B cell (primary cell): Measurements from ENCODE around the gene SLC35A3. TPM values are rescaled to one million over a fixed set of nuclear protein-coding genes. Genes with fewer than 3 reads are reported as not detected.

Experiments
- ATAC-seq: fragments of 200-7000 bp; cut with Tn5 transposase; one replicate; pipeline ENCODE4 v1.10.0; 2021; ENCODE audit warnings: low read depth, mild to moderate bottlenecking, moderate number of reproducible peaks, moderate library complexity
- CTCF ChIA-PET: fragments of 350-600 bp; sonication (Branson Sonifier 250); formaldehyde crosslinking; loops from one replicate; lab custom pipeline; 2021; ENCODE audit warnings: antibody characterized with exemption, inconsistent platforms; lab: Charles Lee
- POLR2A ChIA-PET: fragments of 350-600 bp; sonication (Branson Sonifier 250); formaldehyde crosslinking; loops from one replicate; lab custom pipeline; 2021; ENCODE audit warnings: antibody characterized with exemption; lab: Charles Lee
- DNase-seq: peaks from one replicate; pipeline ENCODE4 v3.0.0; 2013
- H2AFZ ChIP-seq: 2 replicates; pipeline ENCODE4 v1.6.1; 2012; ENCODE audit warnings: mild to moderate bottlenecking, low read depth, low read length; ENCODE audit not compliant: insufficient read depth, poor library complexity, severe bottlenecking
- H3K27ac ChIP-seq, 2 donors: 1 replicate in 1 of 2; 2 replicates in 1 of 2; pipeline ENCODE4 v1.5.1; 2012 to 2013; ENCODE audit warnings: low read length in 2 of 2, mild to moderate bottlenecking in 2 of 2, moderate library complexity in 1 of 2
- H3K27me3 ChIP-seq, 4 experiments: fragments of 200-600 bp in 1 of 4; sonication (generic) in 1 of 4; replicated peaks in 1 of 4; 1 replicate in 2 of 4; 2 replicates in 2 of 4; pipeline versions ENCODE4 v1.6.1 to v1.7.0; 2013 to 2016; ENCODE audit warnings: low read length in 3 of 4, mild to moderate bottlenecking in 2 of 4, mixed read lengths in 1 of 4, moderate library complexity in 1 of 4; ENCODE audit not compliant: insufficient read depth in 4 of 4, control insufficient read depth in 3 of 4; ENCODE audit errors: control extremely low read depth in 1 of 4
- H3K36me3 ChIP-seq, 2 experiments: replicated peaks in 1 of 2; 1 replicate in 1 of 2; 2 replicates in 1 of 2; pipeline versions ENCODE4 v1.6.1 to v1.7.1; 2013; ENCODE audit warnings: low read length in 1 of 2; ENCODE audit not compliant: insufficient read depth in 2 of 2, control insufficient read depth in 1 of 2; ENCODE audit errors: control extremely low read depth in 1 of 2, extremely low read depth in 1 of 2
- H3K4me1 ChIP-seq, 2 donors: fragments of 200-600 bp in 1 of 2; sonication (generic) in 1 of 2; 1 replicate in 1 of 2; 2 replicates in 1 of 2; pipeline versions ENCODE4 v1.5.1 to v1.6.1; 2013 to 2017; ENCODE audit warnings: low read length in 2 of 2; ENCODE audit not compliant: control insufficient read depth in 2 of 2, insufficient read depth in 2 of 2
- H3K4me2 ChIP-seq: replicated peaks from 2 replicates; pipeline ENCODE3; 2012; ENCODE audit warnings: mild to moderate bottlenecking, low read depth, low read length; ENCODE audit not compliant: poor library complexity, severe bottlenecking
- H3K4me3 ChIP-seq, 5 experiments: fragments of 200-600 bp in 1 of 5; sonication (generic) in 1 of 5; 1 replicate in 3 of 5; 2 replicates in 2 of 5; pipeline versions ENCODE4 v1.5.1 to v1.7.0; 2011 to 2016; ENCODE audit warnings: low read length in 4 of 5, mild to moderate bottlenecking in 4 of 5, low read depth in 2 of 5, control low read depth in 1 of 5, moderate library complexity in 1 of 5; ENCODE audit not compliant: insufficient read depth in 1 of 5; ENCODE audit errors: control extremely low read depth in 1 of 5, extremely low read depth in 1 of 5
- H3K79me2 ChIP-seq: fragments of 200-600 bp; sonication (generic); one replicate; pipeline ENCODE4 v1.6.0; 2016; ENCODE audit warnings: low read length; ENCODE audit not compliant: control insufficient read depth, insufficient read depth
- H3K9ac ChIP-seq: fragments of 200-600 bp; sonication (generic); 2 replicates; pipeline ENCODE4 v1.6.1; 2017; ENCODE audit warnings: mild to moderate bottlenecking, low read length, moderate library complexity
- H3K9me3 ChIP-seq, 3 donors: one replicate each; pipeline versions ENCODE4 v1.6.1 to v1.7.1; 2013; ENCODE audit warnings: low read length in 2 of 3; ENCODE audit not compliant: control insufficient read depth in 2 of 3, insufficient read depth in 1 of 3; ENCODE audit errors: control extremely low read depth in 1 of 3
- H4K20me1 ChIP-seq: 2 replicates; pipeline ENCODE4 v1.6.0; 2012; ENCODE audit warnings: mild to moderate bottlenecking, low read length; ENCODE audit not compliant: insufficient read depth, control insufficient read depth, poor library complexity, severe bottlenecking
- H3K27ac Mint-ChIP-seq: one replicate; pipeline ENCODE4 v1.8.0; 2021; ENCODE audit warnings: mixed read lengths
- H3K27me3 Mint-ChIP-seq: one replicate; pipeline ENCODE4 v1.8.0; 2021; ENCODE audit warnings: mixed read lengths
- H3K4me1 Mint-ChIP-seq: one replicate; pipeline ENCODE4 v1.8.0; 2021; ENCODE audit warnings: mixed read lengths
- H3K4me3 Mint-ChIP-seq: one replicate; pipeline ENCODE4 v1.8.0; 2021; ENCODE audit warnings: mixed read lengths
- H3K9me3 Mint-ChIP-seq: one replicate; pipeline ENCODE4 v1.8.0; 2022; ENCODE audit warnings: mixed read lengths; ENCODE audit not compliant: insufficient read depth
- CTCF ChIP-seq: fragments of 200-600 bp; IDR thresholded peaks from one replicate; pipeline ENCODE4 v1.8.0; 2022; ENCODE audit warnings: antibody characterized with exemption, mild to moderate bottlenecking
- EZH2 ChIP-seq: IDR thresholded peaks from 2 replicates; pipeline ENCODE4 v1.6.1; 2012; ENCODE audit warnings: borderline replicate concordance, low read depth, mild to moderate bottlenecking, moderate library complexity, low read length; ENCODE audit not compliant: insufficient read depth, poor library complexity, severe bottlenecking
- WGBS: methylation state at CpG from one replicate; pipeline ENCODE4 v1.1.5; 2013; ENCODE audit warnings: missing lambda C conversion rate; ENCODE audit not compliant: insufficient coverage; 5-methylcytosine and 5-hydroxymethylcytosine counted together
- intact Hi-C: fragments of 100-400 bp; cut with micrococcal nuclease; formaldehyde crosslinking; loops from one replicate; pipeline ENCODE4 v1.10.0; 2022
- polyA plus RNA-seq: library from polyadenylated mRNA; depleted of rRNA; stranded (reverse); fragments of >200 nt; gene quantifications from 2 replicates; pipeline ENCODE4 v1.2.3, GENCODE V29; 2012
- total RNA-seq, 2 donors: library from RNA; stranded (reverse); fragments of 120-200 nt in 1 of 2; gene quantifications; 1 replicate in 1 of 2; 2 replicates in 1 of 2; pipeline versions ENCODE4 v1.2.3 to v1.2.4, GENCODE V29; 2013 to 2022

The SLC35A3 gene
- total and polyA plus RNA-seq, 2 donors (not counting 1 experiment from before 2014, with no cell fraction given) = 10.7 to 30.2 TPM

GRCh38 chr1:100010804-100011203 lies 41.0 kb downstream of the SLC35A3 start:
- no peak for ATAC-seq
- no peak overlapping the region for H3K27ac ChIP-seq
- no peak overlapping the region for H3K4me3 Mint-ChIP-seq
- H3K36me3 ChIP-seq = peaks cover 10 to 32% of the 10 kb centered on the region in 2 experiments
- CTCF ChIA-PET = no interaction called here
- H3K9me3 ChIP-seq = peaks cover 0 to 8% (median under 1%) of the 10 kb centered on the region in 3 donors
- no peak overlapping the region for H3K4me2 ChIP-seq
- POLR2A ChIA-PET = interaction anchor here (0.5 to 1.0 kb wide), 2 partner anchors 13 to 27 kb away, joined by 3 read pairs; a partner anchor contains a TSS
- no peak overlapping the region for H3K9ac ChIP-seq
- no peaks in the 10 kb centered on the region for H3K27me3 ChIP-seq
- H3K9me3 Mint-ChIP-seq = peaks cover 2% of the 10 kb centered on the region
- TF ChIP-seq EZH2 = no peak
- TF ChIP-seq CTCF = no peak
- no peak overlapping the region for H3K4me3 ChIP-seq
- H3K27ac Mint-ChIP-seq = no peak overlapping the region
- no peak for DNase-seq
- H2AFZ ChIP-seq = no peak overlapping the region
- H3K79me2 ChIP-seq = peaks cover 6% of the 10 kb centered on the region
- intact Hi-C loops = no loop called here
- no peaks in the 10 kb centered on the region for H4K20me1 ChIP-seq
- H3K4me1 ChIP-seq = no peaks in the 10 kb centered on the region
- H3K4me1 Mint-ChIP-seq = no peaks in the 10 kb centered on the region
- no CpG with 5 or more reads among the region's 1 CpG for WGBS
- no peaks in the 10 kb centered on the region for H3K27me3 Mint-ChIP-seq

- ChIA-PET CTCF (no interaction called here), POLR2A (no interaction called here)
- no peaks in the 10 kb centered on the region for H3K9me3 Mint-ChIP-seq
- H3K4me3 ChIP-seq = no peak overlapping the region
- no peak for TF ChIP-seq CTCF
- no peak for TF ChIP-seq EZH2
- no peaks in the 10 kb centered on the region for H3K9me3 ChIP-seq
- H4K20me1 ChIP-seq = no peaks in the 10 kb centered on the region
- no peaks in the 10 kb centered on the region for H3K27me3 Mint-ChIP-seq
- no peak overlapping the region for H3K4me2 ChIP-seq
- ATAC-seq (no peak), DNase-seq (no peak)
- no CpG with 5 or more reads among the region's 1 CpG for WGBS
- peaks cover 1 to 16% of the 10 kb centered on the region in 2 experiments for H3K36me3 ChIP-seq
- no peak overlapping the region for H3K9ac ChIP-seq
- no peak overlapping the region for H3K27ac Mint-ChIP-seq
- H2AFZ ChIP-seq = no peak overlapping the region
- no peak overlapping the region for H3K4me3 Mint-ChIP-seq
- H3K27ac ChIP-seq = no peak overlapping the region
- H3K4me1 Mint-ChIP-seq = no peaks in the 10 kb centered on the region
- no peaks in the 10 kb centered on the region for H3K79me2 ChIP-seq
- intact Hi-C loops = no loop called here
- no peaks in the 10 kb centered on the region for H3K27me3 ChIP-seq
- no peaks in the 10 kb centered on the region for H3K4me1 ChIP-seq
These were observed 49.4 kb downstream of the SLC35A3 start for GRCh38 chr1:100019220-100019619.
